Heart left ventricle (tissue), 16 donors: ENCODE results near the gene IGFBP5. TPM values are rescaled to one million over a fixed set of nuclear protein-coding genes. Genes with fewer than 3 reads are reported as not detected.

Experiments used
- ATAC-seq, 4 donors: fragments of 200-7000 bp; cut with Tn5 transposase; one replicate each; pipeline ENCODE4 v1.9.1; 2020 to 2022; ENCODE audit warnings: moderate library complexity in 4 of 4, mild to moderate bottlenecking in 3 of 4, moderate number of reproducible peaks in 1 of 4
- DNase-seq, 5 donors: peaks; one replicate each; pipeline ENCODE4 v3.0.0-alpha.2; 2020
- H3K27ac ChIP-seq, 12 donors: fragments of 200-600 bp; sonication (generic) in 4 of 12; one replicate each; pipeline versions ENCODE4 v1.5.0 to v1.8.0; 2016 to 2022; ENCODE audit warnings: mild to moderate bottlenecking in 2 of 12
- H3K27me3 ChIP-seq, 9 donors: fragments of 200-600 bp; sonication (generic) in 2 of 9; one replicate each; pipeline versions ENCODE4 v1.5.1 to v1.8.0; 2016 to 2022; ENCODE audit warnings: mild to moderate bottlenecking in 3 of 9
- H3K36me3 ChIP-seq, 9 donors: fragments of 200-600 bp; sonication (generic) in 2 of 9; one replicate each; pipeline versions ENCODE4 v1.5.0 to v1.8.0; 2018 to 2022; ENCODE audit warnings: mild to moderate bottlenecking in 2 of 9
- H3K4me1 ChIP-seq, 12 donors: fragments of 200-600 bp; sonication (generic) in 4 of 12; one replicate each; pipeline versions ENCODE4 v1.5.0 to v1.8.0; 2016 to 2022; ENCODE audit warnings: mild to moderate bottlenecking in 3 of 12
- H3K4me3 ChIP-seq, 12 donors: fragments of 200-600 bp; sonication (generic) in 4 of 12; one replicate each; pipeline versions ENCODE4 v1.5.0 to v1.8.0; 2017 to 2022; ENCODE audit warnings: mild to moderate bottlenecking in 9 of 12, moderate library complexity in 4 of 12
- H3K9me3 ChIP-seq, 12 donors: fragments of 200-600 bp; sonication (generic) in 4 of 12; one replicate each; pipeline versions ENCODE4 v1.5.0 to v1.8.0; 2016 to 2022; ENCODE audit warnings: mild to moderate bottlenecking in 1 of 12
- CTCF ChIP-seq, 12 donors: fragments of 200-600 bp; sonication (generic) in 4 of 12; IDR thresholded peaks; one replicate each; pipeline versions ENCODE4 v1.5.0 to v1.8.0; 2018 to 2022; ENCODE audit warnings: antibody characterized with exemption in 12 of 12, mild to moderate bottlenecking in 5 of 12
- POLR2A ChIP-seq, 2 donors: fragments of 450-650 bp; IDR thresholded peaks; one replicate each; pipeline ENCODE4 v1.6.1; 2017; ENCODE audit warnings: antibody characterized with exemption in 2 of 2, mild to moderate bottlenecking in 2 of 2, moderate library complexity in 2 of 2
- WGBS, 4 donors: extraction: QIAGEN DNeasy Blood & Tissue Kit in 2 of 4; methylation state at CpG; one replicate each; pipeline versions ENCODE4 v1.1.5 to v1.1.7; 2013 to 2018; 5-methylcytosine and 5-hydroxymethylcytosine counted together
- intact Hi-C, 10 donors: fragments of 100-400 bp; cut with DNase I; formaldehyde crosslinking; loops; one replicate each; pipeline versions ENCODE4 v1.11.1 to v1.14.2; 2022
- long read RNA-seq, 3 donors: library from polyadenylated mRNA; unstranded; transcript quantifications; one replicate each; pipeline ENCODE4 v2.0.0, GENCODE V29; 2020 to 2021
- polyA plus RNA-seq, 2 donors: library from polyadenylated mRNA; stranded (reverse); fragments of 200-250 nt; gene quantifications; one replicate each; pipeline ENCODE4 v1.2.3, GENCODE V29; 2013
- total RNA-seq, 9 donors: library from RNA; depleted of rRNA in 2 of 9; stranded (reverse); fragments of >200 nt in 2 of 9; fragmentation: NEBNext Ultra II Directional in 3 of 9; extraction: Animal tissue kit (Norgen Biotek cat#: 25700) in 3 of 9; gene quantifications; one replicate each; pipeline versions ENCODE4 v1.1.0 to v1.2.4, GENCODE V29; 2016 to 2023
- donor health status: ischemic (EF 13 %, LVEDD 7.1; RV severe dilation, severe dysfunction).
- donor health status: healthy with polysubstance abuse.
- donor health status: DM: no; HTN: yes; CAD: no.
- donor health status: DM: no; HTN: no; CAD: no.
- donor health status: ischemic (EF 25% LVEDD 6.9; RV normal size, moderate dysfunction).
- donor health status: ischemic (EF 25% LVEDD 5.7; RV mildly dilated, moderate dysfunction).
- donor health status: healthy.
- donor health status: DM: yes; HTN: yes; CAD: no.
- donor health status: ischemic (EF 35%, LVEDD 5.7; RV mildly dilated, moderate dysfunction).
- donor health status: nonischemic (EF 11% LVEDD 7.7; RV severe dilation, severe dysfunction).
- donor health status: DM: yes; HTN: yes; CAD: no.
- donor health status: PGD.
- donor health status: ischemic (EF 29% LVEDD 5.4; RV normal size, mild dysfunction).
- donor health status: nonischemic (EF 23%, LVEDD 6.1; RV moderate dilation, normal function).

IGFBP5 gene
- total RNA-seq (100 to 1,000 TPM in 8 of 9 donors, 10 to 100 TPM in 1; 83.1 to 441 (median 157) TPM), polyA plus RNA-seq (100 to 1,000 TPM in 1 of 2 donors, 10 to 100 TPM in 1; 58.2 to 108 TPM)
- long read RNA-seq, donor 1, full-length matches to known transcripts = 9 of 131 reads
- long read RNA-seq, donor 1, partial matches to known transcripts = 1 of 131 reads
- long read RNA-seq, donor 1, other reads (novel, unspliced or antisense) = 121 of 131 reads
- long read RNA-seq, donor 2, full-length matches to known transcripts = 3 of 155 reads
- long read RNA-seq, donor 2, partial matches to known transcripts = 1 of 155 reads
- long read RNA-seq, donor 2, other reads (novel, unspliced or antisense) = 151 of 155 reads
- long read RNA-seq, donor 3, full-length matches to known transcripts = 4 of 68 reads
- long read RNA-seq, donor 3, partial matches to known transcripts = 1 of 68 reads
- long read RNA-seq, donor 3, other reads (novel, unspliced or antisense) = 63 of 68 reads

GRCh38 chr2:216695401-216695821, at the start of gene IGFBP5:
IGFBP5 (minus strand) TSS chr2:216695549; CDS start chr2:216694775, 774 bp downstream.
- Histone ChIP-seq H3K36me3 (no peaks in the 10 kb centered on the region), H3K4me1 (peaks cover 0 to 62% (median 33%) of the 10 kb centered on the region in 12 donors), H3K4me3 (peak within 1 kb of the TSS; percentile 53 to 80 (median 63)), H3K27ac (peak within 1 kb of the TSS; percentile 59 to 93 (median 88)), H3K27me3 (peaks cover 0 to 55% (median 0%) of the 10 kb centered on the region in 9 donors), H3K9me3 (no peaks in the 10 kb centered on the region)
- intact Hi-C loops = loop anchor here in 9 of 10 donors (5.0 to 10.0 kb wide), 18 partner anchors 72 to 1017 kb away; no protein-coding TSS in a partner anchor
- WGBS, 4 donors = 8 to 17% (median 12%) methylated on average over 15 to 16 of the region's 16 CpGs
- DNase-seq (peak; percentile 89 to 94 (median 92)), ATAC-seq (peak; percentile 9 to 48 (median 33))
- TF ChIP-seq POLR2A (IDR thresholded peaks at IDR 0.05) = peak in 1 of 2 donors; percentile 63
- peak in 3 of 12 donors; percentile 11 to 42 (median 23) for TF ChIP-seq CTCF (IDR thresholded peaks at IDR 0.05)

GRCh38 chr2:216743781-216744180, 48.4 kb upstream of the IGFBP5 start:
- TF ChIP-seq POLR2A (IDR thresholded peaks at IDR 0.05) (no peak), CTCF (IDR thresholded peaks at IDR 0.05) (no peak)
- H3K27ac ChIP-seq = peak overlapping the region in 1 of 12 donors; percentile 1
- no peaks in the 10 kb centered on the region for H3K36me3 ChIP-seq
- H3K9me3 ChIP-seq = no peaks in the 10 kb centered on the region
- no peak overlapping the region for H3K4me3 ChIP-seq
- peaks cover 0 to 19% (median 0%) of the 10 kb centered on the region in 12 donors for H3K4me1 ChIP-seq
- DNase-seq = no peak
- H3K27me3 ChIP-seq = no peaks in the 10 kb centered on the region
- intact Hi-C loops = no loop called here
- ATAC-seq = peak in 3 of 4 donors; percentile 35 to 60 (median 38)
- 91 to 100% (median 93%) methylated on average over 1 of the region's 1 CpG for WGBS, 4 donors

GRCh38 chr2:216742411-216742810, 47.1 kb upstream of the IGFBP5 start:
- TF ChIP-seq CTCF (IDR thresholded peaks at IDR 0.05) = no peak
- Histone ChIP-seq H3K9me3 (no peaks in the 10 kb centered on the region), H3K27me3 (no peaks in the 10 kb centered on the region), H3K4me3 (no peak overlapping the region), H3K36me3 (no peaks in the 10 kb centered on the region), H3K4me1 (peaks cover 0 to 19% (median 0%) of the 10 kb centered on the region in 12 donors), H3K27ac (peak overlapping the region in 3 of 12 donors; percentile 36 to 76 (median 39))
- WGBS, 4 donors = 76 to 88% (median 87%) methylated on average over 3 of the region's 3 CpGs
- intact Hi-C loops = no loop called here
- DNase-seq (peak in 2 of 5 donors; percentile 65 to 72), ATAC-seq (peak in 3 of 4 donors; percentile 55 to 85 (median 83))

GRCh38 chr2:216741223-216741593, 45.9 kb upstream of the IGFBP5 start:
- no peaks in the 10 kb centered on the region for H3K27me3 ChIP-seq
- peaks cover 0 to 19% (median 0%) of the 10 kb centered on the region in 12 donors for H3K4me1 ChIP-seq
- peak overlapping the region in 5 of 12 donors; percentile 20 to 76 (median 36) for H3K27ac ChIP-seq
- H3K4me3 ChIP-seq = no peak overlapping the region
- H3K9me3 ChIP-seq = no peaks in the 10 kb centered on the region
- TF ChIP-seq CTCF (IDR thresholded peaks at IDR 0.05) (no peak), POLR2A (IDR thresholded peaks at IDR 0.05) (no peak)
- intact Hi-C loops = no loop called here
- ATAC-seq (no peak), DNase-seq (no peak)
- WGBS, 4 donors = 80 to 100% (median 85%) methylated on average over 2 of the region's 2 CpGs
- no peaks in the 10 kb centered on the region for H3K36me3 ChIP-seq
